Psoas muscle (tissue), 8 donors: ENCODE measurements around the gene FHOD1. TPM values are rescaled to one million over a fixed set of nuclear protein-coding genes. Genes with fewer than 3 reads are reported as not detected.

Experiments
- ATAC-seq, 4 donors: fragments of 200-7000 bp; cut with Tn5 transposase; one replicate each; pipeline ENCODE4 v1.9.1; 2020; ENCODE audit warnings: moderate library complexity in 3 of 4, mild to moderate bottlenecking in 2 of 4
- DNase-seq, 2 donors: peaks; one replicate each; pipeline ENCODE4 v3.0.0-alpha.2; 2020
- H3K27ac ChIP-seq: fragments of 200-600 bp; one replicate; pipeline ENCODE4 v1.8.0; 2022
- H3K27me3 ChIP-seq, 3 donors: fragments of 200-600 bp in 1 of 3; one replicate each; pipeline versions ENCODE4 v1.6.1 to v1.8.0; 2013 to 2022; ENCODE audit warnings: low read length in 2 of 3, mild to moderate bottlenecking in 2 of 3, moderate library complexity in 1 of 3; ENCODE audit not compliant: insufficient read depth in 3 of 3
- H3K36me3 ChIP-seq, 2 donors: fragments of 200-600 bp in 1 of 2; one replicate each; pipeline versions ENCODE4 v1.6.1 to v1.8.0; 2013 to 2022; ENCODE audit warnings: low read depth in 1 of 2, mild to moderate bottlenecking in 1 of 2, moderate library complexity in 1 of 2; ENCODE audit not compliant: insufficient read depth in 1 of 2
- H3K4me1 ChIP-seq: fragments of 200-600 bp; one replicate; pipeline ENCODE4 v1.8.0; 2022
- H3K4me3 ChIP-seq: fragments of 200-600 bp; one replicate; pipeline ENCODE4 v1.8.0; 2022; ENCODE audit warnings: mild to moderate bottlenecking
- H3K9me3 ChIP-seq: fragments of 200-600 bp; one replicate; pipeline ENCODE4 v1.8.0; 2022
- CTCF ChIP-seq: fragments of 200-600 bp; IDR thresholded peaks from one replicate; pipeline ENCODE4 v1.8.0; 2022; ENCODE audit warnings: antibody characterized with exemption
- WGBS, 3 donors: extraction: QIAGEN DNeasy Blood & Tissue Kit; methylation state at CpG; one replicate each; pipeline versions ENCODE4 v1.1.6 to v1.1.7; 2013; 5-methylcytosine and 5-hydroxymethylcytosine counted together
- intact Hi-C, 2 donors: fragments of 100-400 bp; cut with DNase I; formaldehyde crosslinking; loops; one replicate each; pipeline versions ENCODE4 v1.11.0 to v1.14.2; 2022
- polyA plus RNA-seq, 3 donors: library from polyadenylated mRNA; stranded (reverse); fragments of 200-250 nt; gene quantifications; one replicate each; pipeline ENCODE4 v1.2.3, GENCODE V29; 2013
- total RNA-seq, 4 donors: library from RNA; stranded (reverse); fragmentation: NEBNext Ultra II Directional in 2 of 4; extraction: Animal tissue kit (Norgen Biotek cat#: 25700) in 2 of 4; gene quantifications; one replicate each; pipeline versions ENCODE4 v1.2.1 to v1.2.4, GENCODE V29; 2021 to 2023
- donor health status: healthy with polysubstance abuse.
- donor health status: DM: no; HTN: no; CAD: no; lungs with moderate emphysema.
- donor health status: Bipolar disorder and iron deficiency.
- donor health status: healthy.
- donor health status: DM: yes; HTN: yes; CAD: no.
- donor health status: DM: no; HTN: no; CAD: no.
- donor health status: DM: no; HTN: no; CAD: no.
- donor health status: DM: yes; HTN: yes; CAD: no.

FHOD1 gene
- total and polyA plus RNA-seq, 7 donors = 16.9 to 154 (median 61.5) TPM

GRCh38 chr16:67234180-67234597, 13.1 kb downstream of the FHOD1 start:
- Histone ChIP-seq H3K27ac (no peak overlapping the region), H3K36me3 (peaks cover 9 to 98% of the 10 kb centered on the region in 2 donors), H3K4me3 (no peak overlapping the region), H3K9me3 (no peaks in the 10 kb centered on the region), H3K27me3 (no peaks in the 10 kb centered on the region), H3K4me1 (peaks cover 9% of the 10 kb centered on the region)
- intact Hi-C loops = no loop called here
- ATAC-seq = no peak
- 83 to 89% (median 83%) methylated on average over 10 of the region's 10 CpGs for WGBS, 3 donors
- DNase-seq = no peak
- TF ChIP-seq CTCF = no peak

- Histone ChIP-seq H3K36me3 (peaks cover 9 to 98% of the 10 kb centered on the region in 2 donors), H3K9me3 (no peaks in the 10 kb centered on the region), H3K4me3 (no peak overlapping the region), H3K4me1 (peaks cover 3% of the 10 kb centered on the region), H3K27ac (peak overlapping the region; percentile 16), H3K27me3 (no peaks in the 10 kb centered on the region)
- 46 to 65% (median 48%) methylated on average over 7 of the region's 7 CpGs for WGBS, 3 donors
- ATAC-seq (no peak), DNase-seq (no peak)
- TF ChIP-seq CTCF = no peak
- intact Hi-C loops = no loop called here
These were observed 13.7 kb downstream of the FHOD1 start for GRCh38 chr16:67233596-67233995.

- peaks cover 6 to 82% of the 10 kb centered on the region in 2 donors for H3K36me3 ChIP-seq
- 48 to 68% (median 59%) methylated on average over 12 of the region's 12 CpGs for WGBS, 3 donors
These were observed 16.2 kb downstream of the FHOD1 start for GRCh38 chr16:67230809-67231660.

GRCh38 chr16:67229906-67230808, 17.1 kb downstream of the FHOD1 start:
- Histone ChIP-seq H3K27me3 (no peaks in the 10 kb centered on the region), H3K9me3 (no peaks in the 10 kb centered on the region), H3K4me1 (peaks cover 16% of the 10 kb centered on the region), H3K4me3 (no peak overlapping the region), H3K27ac (peak overlapping the region; percentile 33), H3K36me3 (peaks cover 6 to 73% of the 10 kb centered on the region in 2 donors)
- intact Hi-C loops = loop anchor here in 1 of 2 donors (5.0 kb wide), 1 partner anchor 38 kb away; the partner anchor contains the start of genes E2F4 and EXOC3L1
- 82 to 87% (median 86%) methylated on average over 32 of the region's 32 CpGs for WGBS, 3 donors
- no peak for TF ChIP-seq CTCF
- DNase-seq (peak in 1 of 2 donors; percentile 53), ATAC-seq (no peak)

More at GRCh38 chr16:67230809-67231660, 16.2 kb downstream of the FHOD1 start:
- intact Hi-C loops = no loop called here
- ATAC-seq = no peak
- H3K9me3 ChIP-seq = no peaks in the 10 kb centered on the region
- no peaks in the 10 kb centered on the region for H3K27me3 ChIP-seq
- H3K27ac ChIP-seq = peak overlapping the region; percentile 33
- peak in 1 of 2 donors; percentile 61 for DNase-seq
- peaks cover 11% of the 10 kb centered on the region for H3K4me1 ChIP-seq
- TF ChIP-seq CTCF = no peak
- H3K4me3 ChIP-seq = no peak overlapping the region
